Hepatocyte (in vitro differentiated cells): ENCODE measurements around the gene TAS1R2. TPM values are rescaled to one million over a fixed set of nuclear protein-coding genes. Genes with fewer than 3 reads are reported as not detected.

ENCODE experiments used
- DNase-seq: peaks from one replicate; pipeline ENCODE4 v3.0.0-alpha.2; 2016; ENCODE audit warnings: low spot score
- H2AFZ ChIP-seq: fragments of 200-600 bp; sonication (generic); 2 replicates; pipeline ENCODE4 v1.6.0; 2016; ENCODE audit warnings: antibody characterized with exemption, mild to moderate bottlenecking
- H3K27ac ChIP-seq: fragments of 200-600 bp; sonication (generic); 2 replicates; pipeline ENCODE4 v1.5.1; 2016; ENCODE audit warnings: mild to moderate bottlenecking
- H3K27me3 ChIP-seq: fragments of 200-600 bp; sonication (generic); 2 replicates; pipeline ENCODE4 v1.6.1; 2016
- H3K36me3 ChIP-seq: fragments of 200-600 bp; sonication (generic); replicated peaks from 2 replicates; pipeline ENCODE4 v1.5.1; 2016; ENCODE audit warnings: low read depth; ENCODE audit not compliant: insufficient read depth
- H3K4me1 ChIP-seq: fragments of 200-600 bp; sonication (generic); 2 replicates; pipeline ENCODE4 v1.5.1; 2016; ENCODE audit warnings: mild to moderate bottlenecking, moderate library complexity; ENCODE audit not compliant: insufficient read depth
- H3K4me2 ChIP-seq: fragments of 200-600 bp; sonication (generic); 2 replicates; pipeline ENCODE4 v1.6.0; 2016
- H3K4me3 ChIP-seq: fragments of 200-600 bp; sonication (generic); 2 replicates; pipeline ENCODE4 v1.5.1; 2016; ENCODE audit warnings: mild to moderate bottlenecking
- H3K79me2 ChIP-seq: fragments of 200-600 bp; sonication (generic); 2 replicates; pipeline ENCODE4 v1.6.0; 2017; ENCODE audit warnings: mild to moderate bottlenecking
- H3K9me2 ChIP-seq: fragments of 200-600 bp; sonication (generic); replicated peaks from 2 replicates; pipeline ENCODE4 v1.6.0; 2017; ENCODE audit warnings: mild to moderate bottlenecking; ENCODE audit not compliant: insufficient read depth
- H3K9me3 ChIP-seq: fragments of 200-600 bp; sonication (generic); 2 replicates; pipeline ENCODE4 v1.5.1; 2016; ENCODE audit warnings: low read depth, mild to moderate bottlenecking
- H4K20me1 ChIP-seq: fragments of 200-600 bp; sonication (generic); 2 replicates; pipeline ENCODE4 v1.6.0; 2016; ENCODE audit warnings: mild to moderate bottlenecking; ENCODE audit not compliant: insufficient read depth, poor library complexity, severe bottlenecking
- EZH2 ChIP-seq: fragments of 200-600 bp; sonication (generic); IDR thresholded peaks from 2 replicates; pipeline ENCODE4 v1.6.1; 2016; ENCODE audit warnings: antibody characterized with exemption, mild to moderate bottlenecking, borderline replicate concordance
- EZH2phosphoT487 ChIP-seq: fragments of 200-600 bp; sonication (generic); IDR thresholded peaks from one replicate; pipeline ENCODE4 v1.6.1; 2018; ENCODE audit warnings: antibody characterized with exemption, mild to moderate bottlenecking, low read depth, moderate library complexity; ENCODE audit not compliant: unreplicated experiment, severe bottlenecking
- WGBS: methylation state at CpG from one replicate; pipeline ENCODE4 v1.1.6; 2016; ENCODE audit warnings: low lambda C conversion rate; ENCODE audit errors: missing lambda C conversion rate; 5-methylcytosine and 5-hydroxymethylcytosine counted together
- polyA plus RNA-seq: library from polyadenylated mRNA; unstranded; fragments of >200 nt; fragmentation: Nextera tagmentation; extraction: Ambion mirVana; gene quantifications from 2 replicates; pipeline ENCODE4 v1.2.1, GENCODE V29; 2016
- total RNA-seq: library from RNA; depleted of rRNA; stranded (reverse); fragments of >200 nt; gene quantifications from 2 replicates; pipeline ENCODE4 v1.2.3, GENCODE V29; 2014
- TF ChIP-seq, protein P1 (sequence below): fragments of 200-600 bp; sonication (generic); IDR thresholded peaks from 2 replicates; pipeline ENCODE4 v1.5.1; 2016; ENCODE audit warnings: antibody characterized with exemption, mild to moderate bottlenecking; ENCODE audit not compliant: poor library complexity

The TAS1R2 gene
- total and polyA plus RNA-seq, 2 experiments from 2014 or later, result not detected

DNA sequence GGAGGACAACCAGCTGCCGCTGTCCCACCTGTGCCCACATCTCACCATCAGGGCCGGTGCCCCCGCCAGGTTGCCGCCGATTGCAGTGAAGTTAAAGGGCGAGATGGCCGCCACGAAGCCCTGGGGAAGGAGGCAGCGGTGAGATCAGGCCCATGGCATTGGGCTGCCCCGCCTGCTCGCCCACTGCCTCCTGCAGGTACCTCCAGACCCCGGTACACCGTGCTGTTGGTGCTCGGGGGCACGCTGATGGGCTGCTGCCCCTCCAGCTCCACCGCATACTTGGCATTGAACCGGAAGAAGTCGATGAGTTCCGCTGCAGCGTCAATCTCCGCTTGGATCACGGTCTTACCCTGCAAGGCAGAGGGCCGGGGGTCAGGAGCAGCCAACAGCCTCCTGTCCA lies 23.6 kb upstream of the TAS1R2 start:
- Histone ChIP-seq H3K79me2 (no peaks in the 10 kb centered on the region), H3K36me3 (no peaks in the 10 kb centered on the region), H3K9me3 (no peaks in the 10 kb centered on the region), H3K27me3 (no peaks in the 10 kb centered on the region), H3K4me2 (no peak overlapping the region), H3K9me2 (no peaks in the 10 kb centered on the region), H3K27ac (no peak overlapping the region), H4K20me1 (no peaks in the 10 kb centered on the region), H3K4me3 (no peak overlapping the region), H3K4me1 (no peaks in the 10 kb centered on the region), H2AFZ (no peak overlapping the region)
- no peak for DNase-seq
- TF ChIP-seq EZH2phosphoT487 (no peak), EZH2 (no peak)
- TF ChIP-seq, protein P1, sequence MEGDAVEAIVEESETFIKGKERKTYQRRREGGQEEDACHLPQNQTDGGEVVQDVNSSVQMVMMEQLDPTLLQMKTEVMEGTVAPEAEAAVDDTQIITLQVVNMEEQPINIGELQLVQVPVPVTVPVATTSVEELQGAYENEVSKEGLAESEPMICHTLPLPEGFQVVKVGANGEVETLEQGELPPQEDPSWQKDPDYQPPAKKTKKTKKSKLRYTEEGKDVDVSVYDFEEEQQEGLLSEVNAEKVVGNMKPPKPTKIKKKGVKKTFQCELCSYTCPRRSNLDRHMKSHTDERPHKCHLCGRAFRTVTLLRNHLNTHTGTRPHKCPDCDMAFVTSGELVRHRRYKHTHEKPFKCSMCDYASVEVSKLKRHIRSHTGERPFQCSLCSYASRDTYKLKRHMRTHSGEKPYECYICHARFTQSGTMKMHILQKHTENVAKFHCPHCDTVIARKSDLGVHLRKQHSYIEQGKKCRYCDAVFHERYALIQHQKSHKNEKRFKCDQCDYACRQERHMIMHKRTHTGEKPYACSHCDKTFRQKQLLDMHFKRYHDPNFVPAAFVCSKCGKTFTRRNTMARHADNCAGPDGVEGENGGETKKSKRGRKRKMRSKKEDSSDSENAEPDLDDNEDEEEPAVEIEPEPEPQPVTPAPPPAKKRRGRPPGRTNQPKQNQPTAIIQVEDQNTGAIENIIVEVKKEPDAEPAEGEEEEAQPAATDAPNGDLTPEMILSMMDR, result no peak
- 95% methylated on average over 23 of the region's 23 CpGs for WGBS

DNA sequence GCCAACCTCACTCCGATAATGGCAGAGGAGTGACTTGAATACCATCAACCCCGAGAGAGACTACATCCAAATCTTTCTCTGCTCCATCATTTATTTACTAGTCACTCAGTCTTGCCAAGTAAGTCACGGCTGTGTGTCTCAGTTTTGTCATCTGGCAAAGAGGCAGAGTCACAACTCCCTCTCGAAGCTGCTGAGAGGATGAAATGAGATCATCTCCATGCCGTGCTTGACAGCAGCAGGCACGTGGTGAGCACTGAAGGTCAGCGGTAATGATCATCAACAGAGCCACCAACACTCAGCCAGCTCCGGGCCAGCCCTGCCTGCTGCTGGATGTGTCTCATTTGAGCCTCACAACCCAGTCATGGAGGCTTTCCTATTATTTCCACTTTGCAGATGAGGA lies 23.0 kb upstream of the TAS1R2 start:
- DNase-seq, result no peak
- no peaks in the 10 kb centered on the region for H3K36me3 ChIP-seq
- H3K9me2 ChIP-seq, result no peaks in the 10 kb centered on the region
- no peak overlapping the region for H2AFZ ChIP-seq
- H3K4me2 ChIP-seq, result no peak overlapping the region
- H3K27me3 ChIP-seq, result no peaks in the 10 kb centered on the region
- no peak overlapping the region for H3K27ac ChIP-seq
- no peaks in the 10 kb centered on the region for H3K79me2 ChIP-seq
- H4K20me1 ChIP-seq, result no peaks in the 10 kb centered on the region
- no peak for TF ChIP-seq EZH2phosphoT487
- TF ChIP-seq, protein P1, result no peak
- no peak for TF ChIP-seq EZH2
- 81% methylated on average over 8 of the region's 8 CpGs for WGBS
- no peaks in the 10 kb centered on the region for H3K9me3 ChIP-seq
- no peak overlapping the region for H3K4me3 ChIP-seq
- no peaks in the 10 kb centered on the region for H3K4me1 ChIP-seq

- no peaks in the 10 kb centered on the region for H3K9me3 ChIP-seq
- H3K4me1 ChIP-seq, result no peaks in the 10 kb centered on the region
- WGBS, result 94% methylated on average over 24 of the region's 24 CpGs
These were observed 22.4 kb upstream of the TAS1R2 start for GRCh38 chr1:18881642-18882431.

More at GRCh38 chr1:18881642-18882431, 22.4 kb upstream of the TAS1R2 start:
- no peak for DNase-seq
- no peaks in the 10 kb centered on the region for H3K36me3 ChIP-seq
- H3K27me3 ChIP-seq, result no peaks in the 10 kb centered on the region
- H3K4me2 ChIP-seq, result no peak overlapping the region
- H3K9me2 ChIP-seq, result no peaks in the 10 kb centered on the region
- H4K20me1 ChIP-seq, result no peaks in the 10 kb centered on the region
- H2AFZ ChIP-seq, result no peak overlapping the region
- H3K4me3 ChIP-seq, result no peak overlapping the region
- H3K79me2 ChIP-seq, result no peaks in the 10 kb centered on the region
- TF ChIP-seq EZH2phosphoT487 (no peak), EZH2 (no peak)
- TF ChIP-seq, protein P1, result no peak
- no peak overlapping the region for H3K27ac ChIP-seq
